Stomach (tissue), 9 donors: ENCODE measurements around the gene SLC38A2. TPM values are rescaled to one million over a fixed set of nuclear protein-coding genes. Genes with fewer than 3 reads are reported as not detected.

Experiments used
- DNase-seq, 2 donors: peaks; one replicate each; pipeline versions ENCODE4 v3.0.0 to v3.0.0-alpha.2; 2013 to 2019
- H3K27ac ChIP-seq, 5 donors: fragments of 200-600 bp in 4 of 5; sonication (generic) in 4 of 5; one replicate each; pipeline ENCODE4 v1.5.1; 2013 to 2019; ENCODE audit warnings: mild to moderate bottlenecking in 1 of 5, moderate library complexity in 1 of 5
- H3K27me3 ChIP-seq, 3 donors: fragments of 200-600 bp; sonication (generic); one replicate each; pipeline ENCODE4 v1.5.1; 2017 to 2019; ENCODE audit warnings: mixed run types in 1 of 3
- H3K36me3 ChIP-seq, 4 donors: fragments of 200-600 bp; sonication (generic); 1 replicate in 3 of 4; 2 replicates in 1 of 4; pipeline ENCODE4 v1.5.1; 2016 to 2019
- H3K4me1 ChIP-seq, 4 donors: fragments of 200-600 bp; sonication (generic); one replicate each; pipeline ENCODE4 v1.5.1; 2016 to 2019
- H3K4me3 ChIP-seq, 4 donors: fragments of 200-600 bp; sonication (generic) in 3 of 4; one replicate each; pipeline ENCODE4 v1.5.1; 2016 to 2019; ENCODE audit warnings: mild to moderate bottlenecking in 1 of 4
- H3K9me3 ChIP-seq, 4 donors: fragments of 200-600 bp; sonication (generic); one replicate each; pipeline ENCODE4 v1.5.1; 2016 to 2019
- CTCF ChIP-seq, 7 experiments: fragments of 450-650 bp in 4 of 7; fragments of 200-600 bp in 3 of 7; sonication (generic) in 3 of 7; IDR thresholded peaks; one replicate each; pipeline ENCODE4 v1.5.1; 2016 to 2019; ENCODE audit warnings: antibody characterized with exemption in 7 of 7, control low read depth in 2 of 7, mild to moderate bottlenecking in 1 of 7
- EP300 ChIP-seq: sonication (generic); formaldehyde crosslinking; IDR thresholded peaks from one replicate; pipeline ENCODE4 v1.6.1; 2017; ENCODE audit warnings: antibody characterized with exemption
- POLR2A ChIP-seq, 4 donors: fragments of 450-650 bp; IDR thresholded peaks; one replicate each; pipeline ENCODE4 v1.6.1; 2016; ENCODE audit warnings: antibody characterized with exemption in 4 of 4, control low read depth in 2 of 4, mild to moderate bottlenecking in 1 of 4, moderate library complexity in 1 of 4
- POLR2AphosphoS5 ChIP-seq, 3 donors: sonication (generic); formaldehyde crosslinking; IDR thresholded peaks; one replicate each; pipeline ENCODE4 v1.6.1; 2016; ENCODE audit warnings: antibody characterized with exemption in 3 of 3
- WGBS, 5 donors: extraction: QIAGEN DNeasy Blood & Tissue Kit in 3 of 5; methylation state at CpG; one replicate each; pipeline versions ENCODE4 v1.1.5 to v1.1.7; 2013 to 2018; 5-methylcytosine and 5-hydroxymethylcytosine counted together
- intact Hi-C: fragments of 100-400 bp; cut with DNase I; formaldehyde crosslinking; loops from one replicate; pipeline ENCODE4 v1.15.1; 2023; ENCODE audit warnings: low total_unique reads
- polyA plus RNA-seq, 3 donors: library from polyadenylated mRNA; stranded (reverse); fragments of 200-250 nt; gene quantifications; one replicate each; pipeline ENCODE4 v1.2.3, GENCODE V29; 2013
- total RNA-seq, 5 donors: library from RNA; depleted of rRNA; stranded (reverse); fragments of >200 nt; gene quantifications; one replicate each; pipeline versions ENCODE4 v1.1.0 to v1.2.3, GENCODE V29; 2014 to 2016
- donor health status: healthy with polysubstance abuse.
- donor health status: Bipolar disorder and iron deficiency.
- donor health status: healthy.

Gene SLC38A2
- total and polyA plus RNA-seq, 8 donors: 26.6 to 716 (median 157) TPM

- Histone ChIP-seq H3K9me3 (no peaks in the 10 kb centered on the region), H3K36me3 (no peaks in the 10 kb centered on the region), H3K4me1 (peaks cover 21 to 49% (median 28%) of the 10 kb centered on the region in 4 donors), H3K27me3 (no peaks in the 10 kb centered on the region), H3K4me3 (no peak overlapping the region), H3K27ac (peak overlapping the region in 2 of 5 donors; percentile 30 to 68)
- no peak for TF ChIP-seq POLR2A (IDR thresholded peaks at IDR 0.05)
- no peak for TF ChIP-seq EP300
- no peak for TF ChIP-seq POLR2AphosphoS5 (IDR thresholded peaks at IDR 0.05)
- no peak for TF ChIP-seq CTCF (IDR thresholded peaks at IDR 0.05)
- intact Hi-C loops: no loop called here
- 69 to 82% (median 80%) methylated on average over 1 of the region's 1 CpG for WGBS, 5 donors
- no peak for DNase-seq
Measured at GRCh38 chr12:46390304-46390703, 17.7 kb upstream of the SLC38A2 start.

GRCh38 chr12:46389031-46389616 is 16.6 kb upstream of the SLC38A2 start:
- no peak for DNase-seq
- intact Hi-C loops: no loop called here
- peak overlapping the region in 3 of 5 donors; percentile 8 to 68 (median 40) for H3K27ac ChIP-seq
- H3K4me3 ChIP-seq: no peak overlapping the region
- TF ChIP-seq POLR2A (IDR thresholded peaks at IDR 0.05) (no peak), POLR2AphosphoS5 (IDR thresholded peaks at IDR 0.05) (peak in 2 of 3 donors; percentile 15 to 27)
- H3K27me3 ChIP-seq: no peaks in the 10 kb centered on the region
- no peaks in the 10 kb centered on the region for H3K36me3 ChIP-seq
- WGBS, 5 donors: 86 to 94% (median 90%) methylated on average over 2 of the region's 2 CpGs
- H3K4me1 ChIP-seq: peaks cover 31 to 61% (median 38%) of the 10 kb centered on the region in 4 donors
- H3K9me3 ChIP-seq: no peaks in the 10 kb centered on the region

GRCh38 chr12:46388427-46389021 is 16.0 kb upstream of the SLC38A2 start:
- DNase-seq: no peak
- intact Hi-C loops: no loop called here
- Histone ChIP-seq H3K36me3 (no peaks in the 10 kb centered on the region), H3K27ac (peak overlapping the region in 3 of 5 donors; percentile 4 to 68 (median 40)), H3K4me3 (no peak overlapping the region), H3K9me3 (no peaks in the 10 kb centered on the region), H3K27me3 (no peaks in the 10 kb centered on the region), H3K4me1 (peaks cover 31 to 61% (median 40%) of the 10 kb centered on the region in 4 donors)
- WGBS, 5 donors: 65 to 78% (median 73%) methylated on average over 3 of the region's 3 CpGs
- no peak for TF ChIP-seq CTCF (IDR thresholded peaks at IDR 0.05)
- TF ChIP-seq EP300: no peak
- TF ChIP-seq POLR2A (IDR thresholded peaks at IDR 0.05): no peak
- TF ChIP-seq POLR2AphosphoS5 (IDR thresholded peaks at IDR 0.05): no peak

DNA sequence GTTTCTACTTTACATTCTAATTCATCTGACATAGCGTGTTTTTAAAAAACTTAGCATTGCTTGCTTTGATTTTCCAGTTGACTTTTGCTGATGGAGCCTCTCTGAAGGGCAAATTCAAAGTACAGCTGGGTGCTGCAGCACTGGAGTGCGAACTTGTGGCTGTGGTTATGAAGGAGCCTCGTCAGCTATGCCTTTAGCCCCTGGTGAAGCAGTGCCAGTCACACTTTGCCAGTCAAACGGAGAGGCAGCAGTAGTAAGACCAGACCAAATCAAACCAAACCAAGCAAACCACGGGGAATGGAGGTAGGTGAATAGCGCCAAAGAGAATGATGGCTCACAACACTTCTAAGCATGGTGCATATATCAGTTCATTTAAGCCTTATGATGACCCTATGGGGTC is 15.1 kb upstream of the SLC38A2 start:
- Histone ChIP-seq H3K27me3 (no peaks in the 10 kb centered on the region), H3K36me3 (no peaks in the 10 kb centered on the region), H3K4me1 (peaks cover 31 to 65% (median 40%) of the 10 kb centered on the region in 4 donors), H3K4me3 (no peak overlapping the region), H3K27ac (peak overlapping the region in 4 of 5 donors; percentile 56 to 100 (median 99)), H3K9me3 (no peaks in the 10 kb centered on the region)
- DNase-seq: no peak
- intact Hi-C loops: no loop called here
- TF ChIP-seq CTCF (IDR thresholded peaks at IDR 0.05) (no peak), POLR2A (IDR thresholded peaks at IDR 0.05) (no peak), EP300 (no peak), POLR2AphosphoS5 (IDR thresholded peaks at IDR 0.05) (no peak)
- 82 to 93% (median 88%) methylated on average over 6 of the region's 6 CpGs for WGBS, 5 donors
